NCI-H2227 (cell line): ENCODE results near the gene PDE4DIP.
A peak's percentile ranks its signal among the peaks of the same experiment; 100 is the strongest.
"Not testable (repeated sequence)": the region's sequence is repeated elsewhere in the genome, so short reads cannot be mapped to it uniquely, and the experiment has no call there.

Source experiments
- DNase-seq: peaks from one replicate; lab custom pipeline; 2025; ENCODE audit not compliant: unreplicated experiment; lab: John Stamatoyannopoulos, UW

Gene PDE4DIP

DNA sequence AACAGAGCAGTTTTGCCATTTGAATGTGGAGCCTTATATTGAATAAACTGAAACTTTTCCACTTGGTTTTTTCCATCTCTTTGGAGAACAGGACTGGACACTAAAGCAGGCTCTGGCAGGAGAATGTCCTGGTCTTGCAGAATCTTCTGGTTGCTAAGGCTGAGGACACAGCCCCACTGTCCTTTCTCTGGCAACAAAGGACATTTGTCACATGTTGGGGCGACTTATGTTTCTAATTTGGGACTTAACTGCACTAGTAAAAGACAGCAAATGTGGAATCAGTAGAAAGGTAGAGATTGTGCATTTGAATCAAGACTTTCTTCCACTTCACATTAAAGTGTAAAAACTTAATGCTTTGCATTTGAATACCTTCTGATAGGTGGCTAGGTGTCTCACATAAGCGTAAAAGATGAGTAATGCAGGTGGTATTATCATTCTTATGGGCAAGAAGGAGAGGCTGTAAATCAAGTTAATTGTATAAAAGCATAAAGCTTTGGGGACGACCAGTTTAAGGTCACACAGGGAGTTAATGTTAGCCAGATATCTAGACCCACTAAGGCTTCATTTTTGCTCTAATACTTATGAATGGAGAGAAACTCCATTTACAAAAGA, 74.7 kb downstream of the PDE4DIP start:
- DNase-seq, result not testable (repeated sequence)

GRCh38 chr1:148921047-148921446, 76.8 kb downstream of the PDE4DIP start:
- not testable (repeated sequence) for DNase-seq

GRCh38 chr1:148923798-148924197, 79.6 kb downstream of the PDE4DIP start:
- DNase-seq, result not testable (repeated sequence)

GRCh38 chr1:148927645-148928044, 83.4 kb downstream of the PDE4DIP start:
- DNase-seq, result not testable (repeated sequence)

DNA sequence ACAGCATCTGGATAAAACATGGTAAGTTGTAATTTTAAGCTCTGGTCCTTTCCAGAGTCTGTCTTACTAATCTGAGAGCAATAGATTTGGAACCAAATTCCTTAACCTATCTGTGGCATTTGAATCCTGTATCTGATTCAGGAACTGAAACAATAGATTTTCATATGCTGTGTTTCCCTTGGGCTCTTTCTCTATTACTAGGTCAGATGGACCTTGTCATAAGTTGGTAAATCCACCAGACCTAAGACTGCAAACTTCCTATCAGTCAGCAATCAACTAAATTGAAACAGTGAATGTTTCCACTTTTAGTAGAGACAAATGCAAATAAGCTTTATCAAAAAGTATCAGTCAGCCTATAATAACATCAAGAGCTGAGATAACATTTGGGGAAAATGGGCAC, 85.0 kb downstream of the PDE4DIP start:
- not testable (repeated sequence) for DNase-seq

DNA sequence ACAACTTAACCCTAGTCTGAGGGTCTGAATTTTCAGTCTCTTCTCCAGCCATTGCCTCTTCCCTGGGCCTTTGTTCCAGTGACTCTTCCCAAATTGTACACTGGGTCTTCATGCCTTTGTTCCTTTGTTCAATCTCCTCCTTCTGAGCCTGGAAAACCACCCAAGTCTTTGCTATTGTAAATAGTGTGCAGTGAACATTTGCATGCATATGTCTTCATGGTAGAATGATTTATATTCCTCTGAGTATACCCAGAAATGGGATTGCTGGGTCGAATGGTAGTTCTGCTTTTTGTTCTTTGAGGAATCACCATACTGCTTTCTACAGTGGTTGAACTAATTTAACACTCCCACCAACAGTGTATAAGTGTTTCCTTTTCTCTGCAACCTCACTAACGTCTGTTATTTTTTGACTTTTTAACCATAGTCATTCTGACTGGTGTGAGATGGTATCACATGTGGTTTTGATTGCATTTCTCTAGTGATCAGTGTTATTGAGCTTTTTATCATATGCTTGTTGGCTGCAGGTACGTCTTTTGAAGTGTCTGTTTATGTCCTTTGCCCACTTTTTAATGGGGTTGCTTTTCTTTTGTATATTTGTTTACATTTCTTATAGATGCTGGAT, 91.3 kb downstream of the PDE4DIP start:
- DNase-seq, result not testable (repeated sequence)

DNA sequence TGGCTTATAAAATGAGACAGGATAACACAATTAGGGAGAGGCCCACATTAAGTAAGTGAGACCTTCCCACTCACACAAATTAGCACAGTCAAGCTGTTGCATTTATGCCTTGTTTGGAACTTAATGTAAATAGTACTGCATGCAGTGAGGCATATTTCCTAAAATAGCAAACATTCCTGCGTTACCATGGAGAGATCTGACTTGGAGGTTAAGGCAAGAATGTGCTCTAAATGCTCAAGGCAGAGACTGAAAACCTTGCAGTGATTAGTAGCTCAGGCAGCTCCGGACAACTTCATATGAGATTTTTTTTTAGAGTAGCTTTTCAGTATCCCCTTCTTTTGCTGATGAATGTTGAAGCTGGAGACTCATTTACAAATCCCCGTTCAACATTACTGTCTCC, 98.7 kb downstream of the PDE4DIP start:
- DNase-seq, result not testable (repeated sequence)

- DNase-seq, result not testable (repeated sequence)
Observed at GRCh38 chr1:148945130-148945529, 100.9 kb downstream of the PDE4DIP start.

GRCh38 chr1:148948768-148949167, 104.5 kb downstream of the PDE4DIP start:
- not testable (repeated sequence) for DNase-seq

GRCh38 chr1:148951336-148952227, 107.4 kb downstream of the PDE4DIP start:
- DNase-seq, result peak; percentile 75

DNA sequence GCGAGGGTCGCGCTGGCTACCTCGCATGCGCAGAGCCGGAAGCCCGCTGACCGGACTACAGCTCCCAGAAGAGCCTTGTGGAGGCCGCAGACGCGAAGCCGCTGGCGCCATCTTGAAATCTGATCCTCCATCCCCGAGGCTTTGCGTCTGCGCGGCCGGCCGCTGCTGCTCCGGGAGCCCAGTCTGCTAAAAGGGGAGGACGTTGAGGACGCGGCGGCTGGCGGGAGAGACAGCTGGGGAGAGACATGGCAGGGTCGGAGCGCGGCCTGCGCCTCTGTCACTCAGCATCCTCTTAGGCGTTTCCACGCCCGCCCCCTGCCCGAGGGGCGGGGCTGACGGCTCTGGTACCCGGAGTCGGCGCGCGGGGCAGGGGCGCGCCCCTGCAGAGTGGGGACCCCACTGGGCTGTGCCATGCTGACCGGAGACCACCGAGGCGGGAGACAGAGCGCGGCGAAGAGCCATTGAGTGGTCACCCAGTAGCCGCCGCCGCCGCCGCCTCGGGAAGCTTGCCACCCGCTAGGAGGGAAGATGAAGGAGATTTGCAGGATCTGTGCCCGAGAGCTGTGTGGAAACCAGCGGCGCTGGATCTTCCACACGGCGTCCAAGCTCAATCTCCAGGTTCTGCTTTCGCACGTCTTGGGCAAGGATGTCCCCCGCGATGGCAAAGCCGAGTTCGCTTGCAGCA, 108.2 kb downstream of the PDE4DIP start:
- DNase-seq, result not testable (repeated sequence)

- peak; percentile 6 for DNase-seq
Observed at GRCh38 chr1:148952938-148953616, 108.8 kb downstream of the PDE4DIP start.

DNA sequence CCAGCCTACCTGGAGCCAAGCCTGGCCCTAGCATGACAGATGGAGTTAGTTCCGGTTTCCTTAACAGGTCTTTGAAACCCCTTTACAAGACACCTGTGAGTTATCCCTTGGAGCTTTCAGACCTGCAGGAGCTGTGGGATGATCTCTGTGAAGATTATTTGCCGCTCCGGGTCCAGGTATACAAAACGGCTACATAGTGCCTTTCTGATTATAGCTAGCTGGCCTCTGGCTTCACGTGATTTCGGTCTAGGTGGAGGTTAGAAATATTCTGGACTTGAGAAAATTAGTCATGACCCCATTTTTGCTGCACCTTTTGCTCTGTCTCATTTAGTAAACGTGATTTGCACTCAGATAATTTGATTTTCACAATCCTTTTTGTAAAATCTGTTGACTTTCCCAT, 109.5 kb downstream of the PDE4DIP start:
- DNase-seq, result not testable (repeated sequence)

DNA sequence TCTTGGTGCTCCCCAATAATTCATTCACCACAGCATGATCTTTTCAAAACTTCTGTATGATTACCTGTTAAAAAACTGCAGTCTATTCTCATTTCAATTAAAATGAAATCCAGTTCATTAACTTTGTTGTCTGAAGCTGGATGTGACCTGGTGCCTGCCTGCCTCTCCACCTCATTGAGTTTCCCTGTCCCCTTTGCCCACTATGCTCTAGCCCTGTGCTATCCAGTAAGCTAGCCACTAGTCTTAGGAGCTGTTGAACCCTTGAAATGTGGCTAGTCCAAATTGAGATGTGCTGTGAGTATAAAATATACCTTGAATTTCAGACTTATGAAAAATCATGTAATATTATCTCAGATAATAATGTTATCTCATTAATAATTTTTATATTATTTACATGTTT, 114.1 kb downstream of the PDE4DIP start:
- DNase-seq, result not testable (repeated sequence)

DNA sequence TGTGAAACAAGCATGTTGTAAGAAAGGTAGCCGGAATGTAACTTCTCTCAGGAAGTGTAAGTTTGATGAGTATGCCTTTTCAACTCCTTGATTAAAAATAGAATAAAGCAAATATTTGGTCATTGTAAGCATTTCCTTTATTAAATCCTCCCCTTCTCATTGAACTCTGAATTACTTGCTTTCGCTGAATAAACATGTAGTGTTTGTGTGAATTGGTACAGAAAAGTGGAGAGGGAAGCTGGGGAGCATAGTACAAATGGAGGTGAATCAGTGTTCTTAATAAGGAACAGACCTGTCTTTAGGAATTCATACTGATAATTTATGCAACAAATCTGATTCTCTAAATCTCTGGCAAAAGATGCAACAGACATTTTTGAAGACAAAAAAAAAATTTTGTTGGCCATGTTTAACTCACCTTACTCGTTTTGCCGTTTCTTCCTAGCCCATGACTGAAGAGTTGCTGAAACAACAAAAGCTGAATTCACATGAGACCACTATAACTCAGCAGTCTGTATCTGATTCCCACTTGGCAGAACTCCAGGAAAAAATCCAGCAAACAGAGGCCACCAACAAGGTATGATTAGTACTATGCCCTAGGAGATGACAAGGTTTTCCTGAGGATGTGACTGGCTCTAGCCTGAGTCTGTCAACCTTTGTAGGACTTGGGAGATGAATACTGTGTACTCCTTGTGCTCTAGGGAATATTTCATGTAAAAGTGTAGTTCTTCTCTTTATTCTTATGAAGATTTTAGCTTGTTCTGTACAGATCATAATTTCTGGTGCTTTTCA, 116.2 kb downstream of the PDE4DIP start:
- DNase-seq, result not testable (repeated sequence)

DNA sequence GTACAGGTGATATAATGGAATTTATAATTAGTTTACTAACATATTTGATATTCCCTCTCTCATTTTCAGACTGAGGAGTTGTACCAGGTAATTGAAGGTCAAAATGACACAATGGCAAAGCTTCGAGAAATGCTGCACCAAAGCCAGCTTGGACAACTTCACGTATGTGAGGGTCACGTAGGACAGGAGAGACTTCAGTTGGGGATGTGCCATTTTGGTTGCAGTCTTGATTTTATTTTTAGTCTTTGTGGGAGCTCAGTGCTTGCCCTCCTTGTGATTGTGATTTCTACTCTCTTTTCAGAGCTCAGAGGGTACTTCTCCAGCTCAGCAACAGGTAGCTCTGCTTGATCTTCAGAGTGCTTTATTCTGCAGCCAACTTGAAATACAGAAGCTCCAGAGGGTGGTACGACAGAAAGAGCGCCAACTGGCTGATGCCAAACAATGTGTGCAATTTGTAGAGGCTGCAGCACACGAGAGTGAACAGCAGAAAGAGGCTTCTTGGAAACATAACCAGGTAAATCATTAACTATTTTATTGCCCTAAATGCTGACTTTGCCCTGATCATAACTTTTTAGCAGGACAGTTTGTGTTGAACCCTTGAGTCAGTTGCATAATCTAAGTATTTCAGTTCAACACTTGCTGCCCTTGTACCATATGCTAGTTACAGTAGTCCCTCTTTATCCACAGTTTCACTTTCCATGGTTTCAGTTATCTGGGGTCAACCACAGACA, 118.1 kb downstream of the PDE4DIP start:
- DNase-seq, result not testable (repeated sequence)

- DNase-seq, result not testable (repeated sequence)
Observed at GRCh38 chr1:148966084-148966483, 121.9 kb downstream of the PDE4DIP start.

- DNase-seq, result not testable (repeated sequence)
Observed at GRCh38 chr1:148967580-148967979, 123.4 kb downstream of the PDE4DIP start.

DNA sequence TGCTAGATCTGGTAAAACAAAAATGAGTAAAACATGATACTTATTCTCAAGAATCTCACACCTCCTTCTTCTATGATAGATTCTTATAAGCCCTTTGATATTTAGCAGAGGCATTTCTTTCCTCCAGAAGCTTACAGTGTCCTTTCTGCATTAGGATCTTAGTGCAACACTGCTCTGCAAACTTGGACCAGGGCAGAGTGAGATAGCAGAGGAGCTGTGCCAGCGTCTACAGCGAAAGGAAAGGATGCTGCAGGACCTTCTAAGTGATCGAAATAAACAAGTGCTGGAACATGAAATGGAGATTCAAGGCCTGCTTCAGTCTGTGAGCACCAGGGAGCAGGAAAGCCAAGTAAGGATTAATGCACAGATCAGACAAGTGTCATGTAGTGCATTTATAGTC, 124.5 kb downstream of the PDE4DIP start:
- not testable (repeated sequence) for DNase-seq
